IMR-90 (cell line): Measurements from ENCODE around the gene ELOB. TPM values are rescaled to one million over a fixed set of nuclear protein-coding genes. Genes with fewer than 3 reads are reported as not detected.

ENCODE experiments used
- ATAC-seq: fragments of 200-7000 bp; cut with Tn5 transposase; 2 replicates; pipeline ENCODE4 v1.9.1; 2020; ENCODE audit warnings: low read depth, mild to moderate bottlenecking, moderate library complexity
- BruUV-seq: library from RNA; stranded (reverse); fragments of 400-500 nt; replicated peaks from 2 replicates; lab custom pipeline; 2021; lab: Mats Ljungman, UMichigan
- CTCF ChIA-PET: fragments of 300-600 bp; formaldehyde crosslinking; extraction: SDS; loops from one replicate; lab custom pipeline; 2021; ENCODE audit warnings: antibody characterized with exemption; lab: Yijun Ruan, JAX
- POLR2A ChIA-PET: fragments of 300-600 bp; sonication (Branson Sonifier 250); formaldehyde crosslinking; loops from one replicate; lab custom pipeline; 2022; ENCODE audit warnings: antibody characterized with exemption; ENCODE audit not compliant: unreplicated experiment; lab: Charles Lee
- DNase-seq: peaks from one replicate; pipeline ENCODE4 v3.0.0; 2013
- H2AFZ ChIP-seq: replicated peaks from 2 replicates; pipeline ENCODE3; 2013; ENCODE audit warnings: low read length, mild to moderate bottlenecking; ENCODE audit not compliant: poor library complexity
- H2AK5ac ChIP-seq: 2 replicates; pipeline ENCODE4 v1.6.1; 2013; ENCODE audit warnings: low read depth, low read length, inconsistent platforms
- H2AK9ac ChIP-seq: replicated peaks from 2 replicates; pipeline ENCODE3; 2013; ENCODE audit warnings: mild to moderate bottlenecking, low read depth, low read length, moderate library complexity; ENCODE audit not compliant: poor library complexity
- H2BK120ac ChIP-seq: 2 replicates; pipeline ENCODE4 v1.6.1; 2013; ENCODE audit warnings: low read depth, low read length, inconsistent platforms
- H2BK15ac ChIP-seq: 3 replicates; pipeline ENCODE4 v1.6.1; 2013; ENCODE audit warnings: low read depth, low read length, inconsistent platforms
- H2BK20ac ChIP-seq: 2 replicates; pipeline ENCODE4 v1.6.1; 2013; ENCODE audit warnings: low read depth, mild to moderate bottlenecking, inconsistent platforms, low read length, moderate library complexity
- H2BK5ac ChIP-seq: 2 replicates; pipeline ENCODE4 v1.6.1; 2013; ENCODE audit warnings: mild to moderate bottlenecking, low read depth, low read length, inconsistent platforms; ENCODE audit not compliant: poor library complexity, severe bottlenecking
- H3K14ac ChIP-seq: replicated peaks from 2 replicates; pipeline ENCODE4 v1.6.1; 2013; ENCODE audit warnings: low read depth, low read length, inconsistent platforms
- H3K18ac ChIP-seq: 2 replicates; pipeline ENCODE4 v1.6.1; 2013; ENCODE audit warnings: low read depth, low read length, control low read depth
- H3K23ac ChIP-seq: 2 replicates; pipeline ENCODE4 v1.6.1; 2013; ENCODE audit warnings: low read depth, low read length, inconsistent platforms
- H3K27ac ChIP-seq: 2 replicates; pipeline ENCODE4 v1.5.1; 2013; ENCODE audit warnings: mild to moderate bottlenecking, control low read depth, low read length; ENCODE audit not compliant: insufficient read depth
- H3K27me3 ChIP-seq: 2 replicates; pipeline ENCODE4 v1.6.1; 2013; ENCODE audit warnings: low read length; ENCODE audit not compliant: control insufficient read depth, insufficient read depth
- H3K36me3 ChIP-seq: 2 replicates; pipeline ENCODE4 v1.6.1; 2013; ENCODE audit warnings: low read length, mixed read lengths; ENCODE audit not compliant: control insufficient read depth, insufficient read depth
- H3K4ac ChIP-seq: 2 replicates; pipeline ENCODE4 v1.6.1; 2013; ENCODE audit warnings: low read depth, low read length, inconsistent platforms
- H3K4me1 ChIP-seq: 2 replicates; pipeline ENCODE4 v1.6.1; 2013; ENCODE audit warnings: low read length, mixed read lengths; ENCODE audit not compliant: control insufficient read depth, insufficient read depth
- H3K4me2 ChIP-seq: 2 replicates; pipeline ENCODE4 v1.6.1; 2013; ENCODE audit warnings: low read depth, mild to moderate bottlenecking, control low read depth, low read length, moderate library complexity
- H3K4me3 ChIP-seq: 2 replicates; pipeline ENCODE4 v1.5.1; 2013; ENCODE audit warnings: low read depth, mild to moderate bottlenecking, control low read depth, low read length, moderate library complexity; ENCODE audit not compliant: insufficient read depth
- H3K56ac ChIP-seq: 2 replicates; pipeline ENCODE4 v1.6.1; 2013; ENCODE audit warnings: low read length, inconsistent platforms; ENCODE audit not compliant: insufficient read depth; ENCODE audit errors: extremely low read depth
- H3K79me1 ChIP-seq, 2 experiments: 2 replicates each; pipeline ENCODE4 v1.6.1; 2013; ENCODE audit warnings: low read length in 2 of 2, inconsistent platforms in 1 of 2, low read depth in 1 of 2
- H3K9ac ChIP-seq: 2 replicates; pipeline ENCODE4 v1.6.1; 2013; ENCODE audit warnings: low read depth, low read length, control low read depth
- H3K9me1 ChIP-seq: 2 replicates; pipeline ENCODE4 v1.6.1; 2013; ENCODE audit warnings: low read length, inconsistent platforms; ENCODE audit not compliant: insufficient read depth
- H3K9me3 ChIP-seq: 2 replicates; pipeline ENCODE4 v1.6.1; 2013; ENCODE audit warnings: low read length; ENCODE audit not compliant: control insufficient read depth, insufficient read depth
- H4K20me1 ChIP-seq: 2 replicates; pipeline ENCODE4 v1.6.1; 2013; ENCODE audit warnings: low read length, inconsistent platforms; ENCODE audit not compliant: insufficient read depth
- H4K5ac ChIP-seq: 2 replicates; pipeline ENCODE4 v1.6.1; 2013; ENCODE audit warnings: mild to moderate bottlenecking, low read depth, low read length, control low read depth
- H4K8ac ChIP-seq, 2 experiments: 2 replicates each; pipeline ENCODE4 v1.6.1; 2013; ENCODE audit warnings: low read depth in 2 of 2, low read length in 2 of 2, control low read depth in 1 of 2, inconsistent platforms in 1 of 2
- H4K91ac ChIP-seq: 2 replicates; pipeline ENCODE4 v1.6.1; 2013; ENCODE audit warnings: low read depth, low read length, inconsistent platforms; ENCODE audit not compliant: insufficient read depth
- BHLHE40 ChIP-seq: fragments of 150-350 bp; IDR thresholded peaks from 2 replicates; pipeline ENCODE4 v1.6.1; 2016; ENCODE audit warnings: mild to moderate bottlenecking, low read depth, low read length
- CEBPB ChIP-seq: IDR thresholded peaks from 2 replicates; pipeline ENCODE4 v1.6.1; 2012; ENCODE audit warnings: low read depth, low read length, improper control_type of control experiment
- CHD1 ChIP-seq: IDR thresholded peaks from 2 replicates; pipeline ENCODE4 v1.6.1; 2012; ENCODE audit warnings: low read depth, low read length, improper control_type of control experiment
- FOS ChIP-seq: fragments of 150-350 bp; IDR thresholded peaks from 2 replicates; pipeline ENCODE4 v1.6.1; 2016; ENCODE audit warnings: low read depth, low read length
- MAFK ChIP-seq: IDR thresholded peaks from 2 replicates; pipeline ENCODE4 v1.6.1; 2012; ENCODE audit warnings: low read depth, low read length, improper control_type of control experiment
- MAZ ChIP-seq: IDR thresholded peaks from 2 replicates; pipeline ENCODE4 v1.6.1; 2012; ENCODE audit warnings: low read depth, mild to moderate bottlenecking, low read length, improper control_type of control experiment, moderate library complexity, borderline replicate concordance
- MXI1 ChIP-seq: IDR thresholded peaks from 2 replicates; pipeline ENCODE4 v1.6.1; 2012; ENCODE audit warnings: low read depth, mild to moderate bottlenecking, low read length, moderate library complexity, borderline replicate concordance
- NFE2L2 ChIP-seq: fragments of 150-350 bp; IDR thresholded peaks from 2 replicates; pipeline ENCODE4 v1.6.1; 2016; ENCODE audit warnings: low read depth, mild to moderate bottlenecking, low read length
- POLR2A ChIP-seq: IDR thresholded peaks from 2 replicates; pipeline ENCODE4 v1.6.1; 2012; ENCODE audit warnings: mild to moderate bottlenecking, low read depth, low read length
- RAD21 ChIP-seq: IDR thresholded peaks from 2 replicates; pipeline ENCODE4 v1.6.1; 2012; ENCODE audit warnings: low read length, improper control_type of control experiment
- RCOR1 ChIP-seq: IDR thresholded peaks from 2 replicates; pipeline ENCODE4 v1.6.1; 2012; ENCODE audit warnings: mild to moderate bottlenecking, low read length, improper control_type of control experiment; ENCODE audit not compliant: insufficient replicate concordance
- RFX5 ChIP-seq: IDR thresholded peaks from 2 replicates; pipeline ENCODE4 v1.8.0; 2012; ENCODE audit warnings: low read depth, mild to moderate bottlenecking, low read length, moderate library complexity
- SMC3 ChIP-seq: fragments of 150-350 bp; IDR thresholded peaks from 2 replicates; pipeline ENCODE4 v1.6.1; 2016; ENCODE audit warnings: low read depth, mild to moderate bottlenecking, antibody characterized with exemption, low read length, moderate library complexity
- WGBS, 2 experiments: methylation state at CpG; one replicate each; pipeline versions ENCODE4 v1.1.5 to v1.1.7; 2013; ENCODE audit warnings: missing lambda C conversion rate in 2 of 2; ENCODE audit not compliant: insufficient read length in 1 of 2; ENCODE audit errors: extremely low coverage in 2 of 2; 5-methylcytosine and 5-hydroxymethylcytosine counted together
- dilution Hi-C: fragments of 300-500 bp; cut with HindIII; formaldehyde crosslinking; loops from one replicate; pipeline ENCODE4 v1.14.3; 2018; ENCODE audit warnings: low sequenced_read_pairs; ENCODE audit not compliant: unreplicated experiment
- in situ Hi-C: fragments of 300-500 bp; cut with MboI; formaldehyde crosslinking; loops from 3 replicates; pipeline ENCODE4 v1.14.3; 2019; ENCODE audit warnings: low sequenced_read_pairs, inconsistent platforms, mixed read lengths
- intact Hi-C: fragments of 100-400 bp; cut with micrococcal nuclease; formaldehyde crosslinking; loops from 2 replicates; pipeline ENCODE4 v1.10.0; 2022
- polyA plus RNA-seq, 3 experiments: library from polyadenylated mRNA; depleted of rRNA; stranded (reverse); fragments of >200 nt; gene quantifications; 2 replicates each; pipeline ENCODE4 v1.2.3, GENCODE V29; 2012; ENCODE audit warnings: low replicate concordance in 1 of 3
- total RNA-seq: library from RNA; depleted of rRNA; stranded (reverse); fragments of >200 nt; gene quantifications from 2 replicates; pipeline ENCODE4 v1.2.3, GENCODE V29; 2012
- TF ChIP-seq, protein P1 (sequence below): conservative IDR thresholded peaks from 2 replicates; pipeline ENCODE4 v1.5.1; 2012; ENCODE audit warnings: mild to moderate bottlenecking, low read depth, low read length, improper control_type of control experiment
- TF ChIP-seq, protein P2 (sequence below): fragments of 150-350 bp; IDR thresholded peaks from 2 replicates; pipeline ENCODE4 v1.6.1; 2017; ENCODE audit warnings: mild to moderate bottlenecking, antibody characterized with exemption, low read length, low read depth

The ELOB gene
- total and polyA plus RNA-seq, 2 of the 4 experiments (the other 2 are of a cell fraction) = 442 to 5,859 TPM

DNA sequence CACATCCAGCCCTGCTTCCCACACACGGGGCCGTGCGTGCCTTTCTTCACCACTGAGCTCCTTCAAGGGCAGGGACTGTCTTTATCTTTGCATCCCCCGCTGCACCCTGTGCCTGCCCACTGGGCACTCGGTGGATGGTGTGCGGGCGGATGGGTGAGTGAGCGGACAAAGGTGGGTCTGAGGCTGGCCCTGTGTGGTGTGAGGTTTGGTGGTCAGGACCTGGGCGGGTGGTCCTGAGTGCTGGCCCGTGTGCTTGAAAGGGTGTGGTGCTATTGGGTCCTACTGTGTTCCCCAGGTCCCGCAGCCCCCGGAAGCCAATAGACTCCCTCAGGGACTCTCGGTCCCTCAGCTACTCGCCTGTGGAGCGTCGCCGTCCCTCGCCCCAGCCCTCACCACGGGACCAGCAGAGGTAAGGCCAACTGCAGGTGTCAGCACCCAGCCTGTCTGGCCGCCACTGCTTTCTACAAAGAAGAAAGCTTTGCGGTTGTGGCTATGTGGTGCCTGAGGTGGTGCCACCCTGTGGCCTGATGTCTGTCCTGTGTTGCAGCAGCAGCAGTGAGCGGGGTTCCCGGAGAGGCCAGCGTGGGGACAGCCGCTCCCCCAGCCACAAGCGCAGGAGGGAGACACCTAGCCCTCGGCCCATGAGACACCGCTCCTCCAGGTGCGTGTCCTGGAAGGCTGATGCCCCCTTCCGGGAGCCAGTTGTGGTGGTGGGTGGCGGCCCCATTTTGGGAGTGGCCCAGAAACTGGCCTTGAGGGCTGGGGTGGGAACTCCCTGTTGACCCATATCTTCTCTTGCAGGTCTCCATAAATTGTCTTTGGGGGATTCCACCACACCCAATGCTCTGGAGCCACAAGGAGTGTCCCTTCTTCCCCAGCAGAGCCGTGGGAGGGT lies 6.8 kb downstream of the ELOB start:
- H3K4me1 ChIP-seq = peaks cover 8% of the 10 kb centered on the region
- no peak overlapping the region for H3K4ac ChIP-seq
- H3K4me2 ChIP-seq = no peak overlapping the region
- ChIA-PET POLR2A (no interaction called here), CTCF (no interaction called here)
- H2BK120ac ChIP-seq = no peak overlapping the region
- no peak for DNase-seq
- H2AK5ac ChIP-seq = no peak overlapping the region
- no peak overlapping the region for H2BK5ac ChIP-seq
- H3K9me3 ChIP-seq = no peaks in the 10 kb centered on the region; the same call in 1 of the 2 replicates
- peak overlapping the region; percentile 57 for H2AFZ ChIP-seq
- H4K5ac ChIP-seq = no peak overlapping the region; the same call in 1 of the 2 replicates
- H3K9ac ChIP-seq = no peak overlapping the region
- H3K56ac ChIP-seq = no peak overlapping the region
- dilution Hi-C loops = no loop called here
- H3K18ac ChIP-seq = no peak overlapping the region
- ATAC-seq = no peak
- peaks cover 19 to 96% of the 10 kb centered on the region in 2 experiments for H3K79me1 ChIP-seq
- 90% methylated on average over 15 of the region's 32 CpGs; no CpG with 5 or more reads in 1 of the 2 experiments for whole genome bisulfite sequencing, 2 experiments
- H3K4me3 ChIP-seq = no peak overlapping the region
- peaks cover 94% of the 10 kb centered on the region for H4K20me1 ChIP-seq
- intact Hi-C loops = no loop called here
- H3K27me3 ChIP-seq = no peaks in the 10 kb centered on the region
- peaks cover 95% of the 10 kb centered on the region for H3K36me3 ChIP-seq
- in situ Hi-C loops = no loop called here
- no peak overlapping the region for H2BK15ac ChIP-seq
- no peak overlapping the region for H2BK20ac ChIP-seq
- H2AK9ac ChIP-seq = peak overlapping the region; percentile 16
- H4K91ac ChIP-seq = no peak overlapping the region
- no TSS peak for BruUV-seq
- H3K23ac ChIP-seq = no peak overlapping the region
- H3K14ac ChIP-seq = no peak overlapping the region
- no peak overlapping the region for H3K27ac ChIP-seq
- no peak overlapping the region for H4K8ac ChIP-seq
- peaks cover 5% of the 10 kb centered on the region for H3K9me1 ChIP-seq
- no peak for TF ChIP-seq MAFK
- no peak for TF ChIP-seq SMC3
- TF ChIP-seq BHLHE40 = no peak
- no peak for TF ChIP-seq RCOR1
- TF ChIP-seq NFE2L2 = no peak
- no peak for TF ChIP-seq RAD21
- TF ChIP-seq CHD1 = no peak
- no peak for TF ChIP-seq FOS
- no peak for TF ChIP-seq CEBPB
- TF ChIP-seq MAZ = no peak
- TF ChIP-seq, protein P1, sequence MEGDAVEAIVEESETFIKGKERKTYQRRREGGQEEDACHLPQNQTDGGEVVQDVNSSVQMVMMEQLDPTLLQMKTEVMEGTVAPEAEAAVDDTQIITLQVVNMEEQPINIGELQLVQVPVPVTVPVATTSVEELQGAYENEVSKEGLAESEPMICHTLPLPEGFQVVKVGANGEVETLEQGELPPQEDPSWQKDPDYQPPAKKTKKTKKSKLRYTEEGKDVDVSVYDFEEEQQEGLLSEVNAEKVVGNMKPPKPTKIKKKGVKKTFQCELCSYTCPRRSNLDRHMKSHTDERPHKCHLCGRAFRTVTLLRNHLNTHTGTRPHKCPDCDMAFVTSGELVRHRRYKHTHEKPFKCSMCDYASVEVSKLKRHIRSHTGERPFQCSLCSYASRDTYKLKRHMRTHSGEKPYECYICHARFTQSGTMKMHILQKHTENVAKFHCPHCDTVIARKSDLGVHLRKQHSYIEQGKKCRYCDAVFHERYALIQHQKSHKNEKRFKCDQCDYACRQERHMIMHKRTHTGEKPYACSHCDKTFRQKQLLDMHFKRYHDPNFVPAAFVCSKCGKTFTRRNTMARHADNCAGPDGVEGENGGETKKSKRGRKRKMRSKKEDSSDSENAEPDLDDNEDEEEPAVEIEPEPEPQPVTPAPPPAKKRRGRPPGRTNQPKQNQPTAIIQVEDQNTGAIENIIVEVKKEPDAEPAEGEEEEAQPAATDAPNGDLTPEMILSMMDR = no peak
- TF ChIP-seq, protein P2, sequence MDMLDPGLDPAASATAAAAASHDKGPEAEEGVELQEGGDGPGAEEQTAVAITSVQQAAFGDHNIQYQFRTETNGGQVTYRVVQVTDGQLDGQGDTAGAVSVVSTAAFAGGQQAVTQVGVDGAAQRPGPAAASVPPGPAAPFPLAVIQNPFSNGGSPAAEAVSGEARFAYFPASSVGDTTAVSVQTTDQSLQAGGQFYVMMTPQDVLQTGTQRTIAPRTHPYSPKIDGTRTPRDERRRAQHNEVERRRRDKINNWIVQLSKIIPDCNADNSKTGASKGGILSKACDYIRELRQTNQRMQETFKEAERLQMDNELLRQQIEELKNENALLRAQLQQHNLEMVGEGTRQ = no peak
- TF ChIP-seq MXI1 = no peak
- TF ChIP-seq POLR2A = no peak
- no peak for TF ChIP-seq RFX5
